ENCODE measurements around the gene TOM1L2. TPM values are rescaled to one million over a fixed set of nuclear protein-coding genes. Genes with fewer than 3 reads are reported as not detected.

TOM1L2 gene
- total RNA-seq, 2 experiments from 2014 or later, result 11.3 to 11.9 TPM

DNA sequence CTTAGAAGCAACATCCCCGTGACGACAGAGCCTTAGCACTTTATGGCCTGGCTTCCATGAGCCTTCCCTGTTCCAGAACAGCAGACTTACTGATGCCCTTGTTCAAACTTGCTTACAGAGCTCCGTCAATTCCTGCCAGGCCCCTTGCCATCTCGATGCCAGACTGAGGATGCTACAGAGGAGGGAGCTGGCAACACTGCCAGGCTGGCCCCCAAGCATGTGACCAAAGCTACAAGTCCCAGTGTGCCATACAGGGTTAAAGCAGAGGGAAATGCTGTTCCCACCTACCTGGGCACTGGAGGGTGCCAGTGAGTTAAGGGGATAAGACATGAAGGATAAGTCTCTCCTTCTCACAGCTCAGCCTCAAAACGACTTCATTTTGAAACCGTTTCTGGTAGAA, 102.0 kb downstream of the TOM1L2 start:
- ChIA-PET CTCF (interaction anchor here (1.0 to 1.5 kb wide), 4 partner anchors 9 to 164 kb away, joined by 3 to 5 read pairs (median 4); no protein-coding TSS in a partner anchor), POLR2A (no interaction called here)
- intact Hi-C loops (cut with DNase I, micrococcal nuclease), result no loop called here
- no peaks in the 10 kb centered on the region for H3K4me1 Mint-ChIP-seq
- H3K27me3 Mint-ChIP-seq, result no peaks in the 10 kb centered on the region
- H3K27ac Mint-ChIP-seq, result no peak overlapping the region
- ATAC-seq (no peak), DNase-seq (no peak)
- no peaks in the 10 kb centered on the region for H3K9me3 Mint-ChIP-seq (ENCODE audit: low read depth)
- H3K36me3 Mint-ChIP-seq (ENCODE audit: low read depth), result no peaks in the 10 kb centered on the region
- no peak overlapping the region for H3K4me3 Mint-ChIP-seq

GRCh38 chr17:17868641-17869522, 103.3 kb downstream of the TOM1L2 start:
- ChIA-PET CTCF (interaction anchor here (0.8 to 1.9 kb wide), 4 partner anchors 50 to 181 kb away, joined by 3 to 6 read pairs (median 4); no protein-coding TSS in a partner anchor), POLR2A (no interaction called here)
- Mint-ChIP-seq H3K27me3 (no peaks in the 10 kb centered on the region), H3K36me3 (ENCODE audit: low read depth) (peaks cover 2% of the 10 kb centered on the region), H3K9me3 (ENCODE audit: low read depth) (no peaks in the 10 kb centered on the region), H3K4me3 (no peak overlapping the region), H3K4me1 (no peaks in the 10 kb centered on the region), H3K27ac (no peak overlapping the region)
- no peak for ATAC-seq
- intact Hi-C loops (cut with DNase I, micrococcal nuclease), result no loop called here
- no peak for DNase-seq

GRCh38 chr17:17866897-17867296, 105.3 kb downstream of the TOM1L2 start:
- DNase-seq, result no peak
- CTCF ChIA-PET, result interaction anchor here (0.8 to 1.4 kb wide), 3 partner anchors 9 to 78 kb away, joined by 3 read pairs; no protein-coding TSS in a partner anchor
- no peak for ATAC-seq
- Mint-ChIP-seq H3K9me3 (ENCODE audit: low read depth) (no peaks in the 10 kb centered on the region), H3K4me1 (peaks cover 13% of the 10 kb centered on the region), H3K27me3 (no peaks in the 10 kb centered on the region), H3K27ac (no peak overlapping the region), H3K36me3 (ENCODE audit: low read depth) (peaks cover 2% of the 10 kb centered on the region), H3K4me3 (no peak overlapping the region)
- POLR2A ChIA-PET, result no interaction called here
- intact Hi-C loops (cut with DNase I, micrococcal nuclease), result no loop called here

DNA sequence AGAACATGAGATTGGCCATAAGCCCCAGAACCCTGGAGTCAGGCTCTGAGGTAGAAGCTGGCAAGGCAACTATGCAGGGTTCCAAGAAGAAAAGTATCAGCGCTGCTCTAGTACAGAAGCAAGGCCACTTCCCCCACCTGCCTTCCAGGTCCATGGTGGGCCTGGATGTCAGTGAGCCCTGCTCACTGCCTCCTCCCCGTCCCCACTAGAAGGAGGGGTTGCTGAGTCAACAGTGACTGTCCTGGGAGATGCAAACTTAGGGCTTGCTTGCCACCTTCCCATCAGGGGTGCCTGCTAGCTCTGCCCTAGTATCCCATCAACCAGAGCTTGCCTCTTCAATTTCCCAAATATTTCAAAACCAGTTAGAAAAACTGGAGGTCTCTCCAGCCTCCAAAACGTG, 105.8 kb downstream of the TOM1L2 start:
- H3K4me1 Mint-ChIP-seq, result peaks cover 13% of the 10 kb centered on the region
- DNase-seq, result no peak
- ChIA-PET POLR2A (no interaction called here), CTCF (interaction anchor here (1.3 to 1.4 kb wide), 2 partner anchors 8 to 53 kb away, joined by 3 read pairs; no protein-coding TSS in a partner anchor)
- no peak for ATAC-seq
- H3K27me3 Mint-ChIP-seq, result no peaks in the 10 kb centered on the region
- peaks cover 2% of the 10 kb centered on the region for H3K36me3 Mint-ChIP-seq (ENCODE audit: low read depth)
- intact Hi-C loops (cut with DNase I, micrococcal nuclease), result no loop called here
- H3K9me3 Mint-ChIP-seq (ENCODE audit: low read depth), result no peaks in the 10 kb centered on the region
- no peak overlapping the region for H3K4me3 Mint-ChIP-seq
- H3K27ac Mint-ChIP-seq, result no peak overlapping the region

- Mint-ChIP-seq H3K27me3 (no peaks in the 10 kb centered on the region), H3K9me3 (ENCODE audit: low read depth) (no peaks in the 10 kb centered on the region), H3K4me3 (no peak overlapping the region), H3K4me1 (peaks cover 14% of the 10 kb centered on the region), H3K27ac (no peak overlapping the region), H3K36me3 (ENCODE audit: low read depth) (peaks cover 2% of the 10 kb centered on the region)
- intact Hi-C loops (cut with DNase I, micrococcal nuclease), result no loop called here
- POLR2A ChIA-PET, result no interaction called here
- CTCF ChIA-PET, result interaction anchor here (0.6 to 1.3 kb wide), 3 partner anchors 9 to 138 kb away, joined by 3 to 4 read pairs (median 3); no protein-coding TSS in a partner anchor
- DNase-seq (no peak), ATAC-seq (no peak)
These were observed 107.2 kb downstream of the TOM1L2 start for GRCh38 chr17:17865035-17865434.

DNA sequence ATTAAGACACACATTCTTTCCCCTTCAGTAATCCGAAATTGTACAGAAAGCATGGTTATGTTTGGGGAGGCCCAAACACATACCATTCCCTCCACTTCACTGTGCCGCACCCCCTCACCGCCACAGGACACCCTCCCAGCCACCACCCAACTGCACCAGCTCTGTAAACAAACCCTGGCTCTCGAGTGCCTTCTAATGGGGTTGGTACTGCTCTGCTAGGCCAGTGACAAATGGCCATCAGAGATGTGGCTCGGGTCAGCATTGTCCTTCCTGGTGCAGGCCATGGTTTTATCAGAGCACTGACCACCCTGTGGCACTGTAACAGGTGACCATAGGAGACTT, 111.5 kb downstream of the TOM1L2 start:
- no peak overlapping the region for H3K4me3 Mint-ChIP-seq
- peaks cover 21% of the 10 kb centered on the region for H3K4me1 Mint-ChIP-seq
- H3K27ac Mint-ChIP-seq, result no peak overlapping the region
- intact Hi-C loops (cut with DNase I, micrococcal nuclease), result loop anchor here (1.0 kb wide), 3 partner anchors 48 to 179 kb away; partner anchors contain the start of gene RAI1 (in 2 of the 2)
- DNase-seq (no peak), ATAC-seq (no peak)
- no peaks in the 10 kb centered on the region for H3K9me3 Mint-ChIP-seq (ENCODE audit: low read depth)
- CTCF ChIA-PET, result interaction anchor here (0.6 to 5.7 kb wide), 13 partner anchors 10 to 191 kb away, joined by 3 to 39 read pairs (median 3); partner anchors contain the start of gene RAI1
- H3K27me3 Mint-ChIP-seq, result no peaks in the 10 kb centered on the region
- POLR2A ChIA-PET, result interaction anchor here (0.7 kb wide), 1 partner anchor 11 kb away, joined by 3 read pairs; no protein-coding TSS in a partner anchor
- peaks cover 2% of the 10 kb centered on the region for H3K36me3 Mint-ChIP-seq (ENCODE audit: low read depth)

- no peak overlapping the region for H3K4me3 Mint-ChIP-seq
- POLR2A ChIA-PET, result interaction anchor here (0.7 kb wide), 1 partner anchor 11 kb away, joined by 3 read pairs; no protein-coding TSS in a partner anchor
These were observed 112.1 kb downstream of the TOM1L2 start for GRCh38 chr17:17859909-17860765.

GRCh38 chr17:17857496-17857895, 114.7 kb downstream of the TOM1L2 start:
- Mint-ChIP-seq H3K9me3 (ENCODE audit: low read depth) (no peaks in the 10 kb centered on the region), H3K27ac (no peak overlapping the region), H3K4me1 (peaks cover 36% of the 10 kb centered on the region), H3K27me3 (no peaks in the 10 kb centered on the region), H3K4me3 (no peak overlapping the region), H3K36me3 (ENCODE audit: low read depth) (no peaks in the 10 kb centered on the region)
- DNase-seq (no peak), ATAC-seq (no peak)
- ChIA-PET CTCF (interaction anchor here (0.7 to 1.7 kb wide), 3 partner anchors 9 to 45 kb away, joined by 3 to 10 read pairs (median 4); no protein-coding TSS in a partner anchor), POLR2A (no interaction called here)
- intact Hi-C loops (cut with DNase I, micrococcal nuclease), result no loop called here

More at GRCh38 chr17:17859909-17860765, 112.1 kb downstream of the TOM1L2 start:
- H3K9me3 Mint-ChIP-seq (ENCODE audit: low read depth), result no peaks in the 10 kb centered on the region
- ATAC-seq (peak; percentile 91), DNase-seq (peak; percentile 83)
- no peak overlapping the region for H3K27ac Mint-ChIP-seq
- no peaks in the 10 kb centered on the region for H3K27me3 Mint-ChIP-seq
- CTCF ChIA-PET, result interaction anchor here (0.5 to 5.7 kb wide), 17 partner anchors 8 to 191 kb away, joined by 3 to 39 read pairs (median 3); partner anchors contain the start of gene RAI1
- intact Hi-C loops (cut with DNase I, micrococcal nuclease), result loop anchor here (1.0 kb wide), 3 partner anchors 48 to 179 kb away; partner anchors contain the start of gene RAI1 (in 2 of the 2)
- H3K36me3 Mint-ChIP-seq (ENCODE audit: low read depth), result peaks cover 2% of the 10 kb centered on the region
- peaks cover 27% of the 10 kb centered on the region for H3K4me1 Mint-ChIP-seq

- Mint-ChIP-seq H3K27me3 (no peaks in the 10 kb centered on the region), H3K27ac (no peak overlapping the region), H3K36me3 (ENCODE audit: low read depth) (peaks cover 6% of the 10 kb centered on the region), H3K9me3 (ENCODE audit: low read depth) (no peaks in the 10 kb centered on the region), H3K4me1 (peaks cover 47% of the 10 kb centered on the region), H3K4me3 (no peak overlapping the region)
- intact Hi-C loops (cut with DNase I, micrococcal nuclease), result no loop called here
- ChIA-PET POLR2A (no interaction called here), CTCF (interaction anchor here (0.7 to 3.3 kb wide), 2 partner anchors 34 to 44 kb away, joined by 3 to 23 read pairs; no protein-coding TSS in a partner anchor)
- no peak for DNase-seq
- no peak for ATAC-seq
These were observed 115.8 kb downstream of the TOM1L2 start for GRCh38 chr17:17856386-17856785.

- Mint-ChIP-seq H3K4me3 (no peak overlapping the region), H3K36me3 (ENCODE audit: low read depth) (peaks cover 6% of the 10 kb centered on the region), H3K27me3 (no peaks in the 10 kb centered on the region), H3K4me1 (peaks cover 51% of the 10 kb centered on the region), H3K9me3 (ENCODE audit: low read depth) (no peaks in the 10 kb centered on the region), H3K27ac (peak overlapping the region; percentile 37)
- ChIA-PET CTCF (interaction anchor here (0.7 to 3.3 kb wide), 3 partner anchors 34 to 98 kb away, joined by 3 to 23 read pairs (median 3); no protein-coding TSS in a partner anchor), POLR2A (no interaction called here)
- intact Hi-C loops (cut with DNase I, micrococcal nuclease), result loop anchor here (2.0 kb wide), 3 partner anchors 33 to 73 kb away; no protein-coding TSS in a partner anchor
- ATAC-seq (no peak), DNase-seq (no peak)
These were observed 116.2 kb downstream of the TOM1L2 start for GRCh38 chr17:17855976-17856375.
